ENCODE data around the gene PTPRA. TPM values are rescaled to one million over a fixed set of nuclear protein-coding genes. Genes with fewer than 3 reads are reported as not detected.

The PTPRA gene
- total RNA-seq, 2 donors from 2014 or later, result 52.4 to 58.7 TPM

- Histone ChIP-seq H3K27me3 (ENCODE audit: control insufficient read depth, insufficient read depth, low read length, poor library complexity, severe bottlenecking) (peaks cover 47% of the 10 kb centered on the region), H3K9ac (ENCODE audit: extremely low read depth, low read length, poor library complexity, severe bottlenecking) (no peak overlapping the region), H3K36me3 (ENCODE audit: control insufficient read depth, insufficient read depth, low read length) (no peaks in the 10 kb centered on the region), H3K9me3 (ENCODE audit: control insufficient read depth, low read length) (no peaks in the 10 kb centered on the region), H3K27ac (ENCODE audit: low read depth, low read length) (no peak overlapping the region), H3K4me1 (ENCODE audit: control insufficient read depth, insufficient read depth, low read length) (no peaks in the 10 kb centered on the region), H3K4me3 (ENCODE audit: low read length) (no peak overlapping the region)
- no peak for DNase-seq
- no peak overlapping the region for H3K4me3 Mint-ChIP-seq
- no peaks in the 10 kb centered on the region for H3K9me3 Mint-ChIP-seq
- no peak overlapping the region for H3K27ac Mint-ChIP-seq
- peaks cover 53% of the 10 kb centered on the region for H3K27me3 Mint-ChIP-seq (ENCODE audit: insufficient read depth)
- no peak for TF ChIP-seq CTCF (conservative IDR thresholded peaks at IDR 0.05)
- no peaks in the 10 kb centered on the region for H3K36me3 Mint-ChIP-seq (ENCODE audit: low read depth)
- peaks cover 3% of the 10 kb centered on the region for H3K4me1 Mint-ChIP-seq
- 57 to 81% methylated on average over 2 to 7 of the region's 7 CpGs for WGBS, 2 experiments (ENCODE audit: insufficient coverage in 1 of 2, insufficient read length in 1 of 2)
Observed at GRCh38 chr20:3088031-3088430, 214.8 kb downstream of the PTPRA start.

Other genes starting within 250 kb of the PTPRA start
- gene NOP56, start 220.8 kb upstream of the PTPRA start, total RNA-seq, result 100 to 1,000 TPM; 386 to 432 TPM
- gene IDH3B, start 209.3 kb upstream of the PTPRA start, total RNA-seq, result 10 to 100 TPM; 89.9 to 91.7 TPM
- 10 to 100 TPM in 1 of 2 donors, 1 to 10 TPM in 1; 6.4 to 12.1 TPM for gene EBF4, start 180.7 kb upstream of the PTPRA start, total RNA-seq
- 100 to 1,000 TPM in 1 of 2 donors, 10 to 100 TPM in 1; 80.1 to 106 TPM for gene CPXM1, start 72.9 kb upstream of the PTPRA start, total RNA-seq
- gene C20orf141, start 58.5 kb upstream of the PTPRA start, total RNA-seq, result not detected
- not detected for gene TMEM239, start 57.1 kb upstream of the PTPRA start, total RNA-seq
- gene PCED1A, start 32.8 kb upstream of the PTPRA start, total RNA-seq, result 10 to 100 TPM; 40.2 to 46.5 TPM
- gene VPS16, start 32.7 kb upstream of the PTPRA start, total RNA-seq, result 10 to 100 TPM; 36.8 to 37.5 TPM
- 1 to 10 TPM in 1 of 2 donors, not detected in 1; 2.5 TPM for gene GNRH2, start 170.1 kb downstream of the PTPRA start, total RNA-seq
- gene MRPS26, start 172.6 kb downstream of the PTPRA start, total RNA-seq, result 10 to 100 TPM; 75.1 to 87.7 TPM
- not detected for gene OXT, start 198.1 kb downstream of the PTPRA start, total RNA-seq
- gene AVP, start 211.2 kb downstream of the PTPRA start, total RNA-seq, result not detected

Data from endodermal cell (in vitro differentiated cells).